SK-N-SH treated with all-trans-retinoic acid at 6 μM for 48 hours (cell line): ENCODE data around the gene UHRF1.
A peak's percentile ranks its signal among the peaks of the same experiment; 100 is the strongest.

Source experiments
- ATAC-seq: fragments of 200-7000 bp; cut with Tn5 transposase; 3 replicates; pipeline ENCODE4 v1.9.1; 2020; ENCODE audit warnings: mild to moderate bottlenecking, moderate library complexity
- BACH2 ChIP-seq: fragments of 250-450 bp; sonication (Bioruptor Pico); IDR thresholded peaks from 2 replicates; pipeline ENCODE4 v1.9.0; 2021; ENCODE audit warnings: mild to moderate bottlenecking, borderline replicate concordance
- CREB5 ChIP-seq: fragments of 250-450 bp; sonication (Bioruptor Pico); IDR thresholded peaks from 2 replicates; pipeline ENCODE4 v1.5.1; 2020; ENCODE audit warnings: low read depth, mild to moderate bottlenecking, moderate library complexity
- CSDC2 ChIP-seq: fragments of 250-450 bp; sonication (Bioruptor Pico); IDR thresholded peaks from 2 replicates; pipeline ENCODE4 v1.5.0; 2020; ENCODE audit warnings: mild to moderate bottlenecking, moderate library complexity
- ISL1 ChIP-seq: fragments of 250-450 bp; sonication (Bioruptor Pico); IDR thresholded peaks from 2 replicates; pipeline ENCODE4 v2.1.2; 2022; ENCODE audit warnings: mild to moderate bottlenecking, moderate library complexity
- OSR1 ChIP-seq: fragments of 250-450 bp; sonication (Bioruptor Pico); IDR thresholded peaks from 2 replicates; pipeline ENCODE4 v1.8.0; 2022; ENCODE audit warnings: moderate library complexity, mild to moderate bottlenecking, inconsistent platforms
- PATZ1 ChIP-seq: fragments of 250-450 bp; sonication (Bioruptor Pico); IDR thresholded peaks from 2 replicates; pipeline ENCODE4 v1.8.0; 2020; ENCODE audit warnings: mild to moderate bottlenecking, moderate library complexity, borderline replicate concordance
- POU6F1 ChIP-seq: fragments of 250-450 bp; sonication (Bioruptor Pico); IDR thresholded peaks from 2 replicates; pipeline ENCODE4 v1.8.0; 2021; ENCODE audit warnings: low read depth, mild to moderate bottlenecking, moderate library complexity, borderline replicate concordance
- PPARA ChIP-seq: fragments of 250-450 bp; sonication (Bioruptor Pico); IDR thresholded peaks from 2 replicates; pipeline ENCODE4 v1.5.0; 2020; ENCODE audit warnings: mild to moderate bottlenecking, borderline replicate concordance
- RARB ChIP-seq: fragments of 250-450 bp; sonication (Bioruptor Pico); IDR thresholded peaks from 2 replicates; pipeline ENCODE4 v1.8.0; 2021; ENCODE audit warnings: mild to moderate bottlenecking, moderate library complexity
- SNAI2 ChIP-seq: fragments of 250-450 bp; sonication (Bioruptor Pico); IDR thresholded peaks from 2 replicates; pipeline ENCODE4 v1.5.0; 2020; ENCODE audit warnings: mild to moderate bottlenecking, moderate library complexity
- TCF4 ChIP-seq: fragments of 250-450 bp; sonication (Bioruptor Pico); IDR thresholded peaks from 2 replicates; pipeline ENCODE4 v1.8.0; 2021; ENCODE audit warnings: mild to moderate bottlenecking, moderate library complexity, borderline replicate concordance
- TOX ChIP-seq: fragments of 250-450 bp; sonication (Bioruptor Pico); IDR thresholded peaks from 2 replicates; pipeline ENCODE4 v1.8.0; 2021; ENCODE audit warnings: mild to moderate bottlenecking, moderate library complexity, borderline replicate concordance
- TSHZ2 ChIP-seq: fragments of 250-450 bp; sonication (Bioruptor Pico); IDR thresholded peaks from 2 replicates; pipeline ENCODE4 v1.5.0; 2020; ENCODE audit warnings: mild to moderate bottlenecking, moderate library complexity
- ZFP3 ChIP-seq: fragments of 250-450 bp; sonication (Bioruptor Pico); IDR thresholded peaks from 2 replicates; pipeline ENCODE4 v1.5.0; 2020; ENCODE audit warnings: mild to moderate bottlenecking, moderate library complexity
- ZFP30 ChIP-seq: fragments of 450-650 bp; formaldehyde crosslinking; IDR thresholded peaks from 2 replicates; pipeline ENCODE4 v1.5.0; 2022; ENCODE audit warnings: mild to moderate bottlenecking, moderate library complexity
- ZNF565 ChIP-seq: fragments of 450-650 bp; formaldehyde crosslinking; conservative IDR thresholded peaks from 2 replicates; pipeline ENCODE4 v1.5.0; 2020; ENCODE audit warnings: low read depth, mild to moderate bottlenecking, moderate library complexity
- ZNF70 ChIP-seq: fragments of 450-650 bp; formaldehyde crosslinking; IDR thresholded peaks from 2 replicates; pipeline ENCODE4 v1.5.0; 2020; ENCODE audit warnings: mild to moderate bottlenecking, moderate library complexity

The UHRF1 gene

GRCh38 chr19:4966591-4966990 lies 57.3 kb downstream of the UHRF1 start (continued):
- TF ChIP-seq POU6F1 (CRISPR knock-in tag) (no peak), OSR1 (CRISPR knock-in tag) (no peak)
- TF ChIP-seq, all 23 proteins: peak for 0

- ATAC-seq = no peak
- no peak for TF ChIP-seq SNAI2 (CRISPR knock-in tag)
- TF ChIP-seq PPARA (CRISPR knock-in tag) = no peak
- no peak for TF ChIP-seq OSR1 (CRISPR knock-in tag)
- no peak for TF ChIP-seq PATZ1 (CRISPR knock-in tag)
- no peak for TF ChIP-seq ZFP30 (CRISPR knock-in tag)
- no peak for TF ChIP-seq TCF4 (CRISPR knock-in tag)
- no peak for TF ChIP-seq ISL1
- no peak for TF ChIP-seq TOX (CRISPR knock-in tag)
- no peak for TF ChIP-seq BACH2 (CRISPR knock-in tag)
- TF ChIP-seq ZFP3 (CRISPR knock-in tag) = no peak
- no peak for TF ChIP-seq ZNF565 (CRISPR knock-in tag)
- no peak for TF ChIP-seq CSDC2
- TF ChIP-seq CREB5 (CRISPR knock-in tag) = no peak
- TF ChIP-seq RARB (CRISPR knock-in tag) = no peak
- TF ChIP-seq TSHZ2 = no peak
- no peak for TF ChIP-seq ZNF70
These were observed 58.6 kb downstream of the UHRF1 start for GRCh38 chr19:4967738-4968461.

- ATAC-seq = peak; percentile 96
- TF ChIP-seq BACH2 (CRISPR knock-in tag) = no peak
- no peak for TF ChIP-seq ZFP30 (CRISPR knock-in tag)
- TF ChIP-seq TSHZ2 = peak; percentile 83; the same call in 1 of the 2 replicates
These were observed 59.4 kb downstream of the UHRF1 start, which contains the start of gene KDM4B for GRCh38 chr19:4968462-4969291. KDM4B (plus strand) TSS chr19:4969113; CDS start chr19:5032891, 63,778 bp downstream.
